NCI-H2171 (cell line): ENCODE data around the gene PREX1.

Source experiments
- DNase-seq: peaks from one replicate; lab custom pipeline; 2025; lab: John Stamatoyannopoulos, UW

Gene PREX1

DNA sequence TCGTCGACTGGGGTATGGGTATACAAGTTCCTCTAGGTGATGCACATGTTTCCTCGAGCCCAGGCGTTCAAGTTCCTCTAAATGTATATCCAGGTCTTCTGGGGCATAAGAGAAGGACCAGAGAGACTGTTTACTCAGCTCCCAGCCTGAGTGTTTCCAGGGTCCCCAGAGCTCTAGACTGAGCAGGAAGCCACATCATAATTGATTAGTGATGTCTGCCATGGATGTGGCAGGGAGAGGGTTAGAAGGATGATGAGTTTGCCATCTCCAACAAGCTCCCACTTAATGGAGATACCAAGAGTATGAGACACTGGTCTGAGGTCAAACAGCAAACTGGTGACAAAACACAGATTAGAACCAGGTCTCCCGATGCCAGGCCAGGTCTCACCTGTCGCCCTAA, 74.8 kb downstream of the PREX1 start:
- no peak for DNase-seq

GRCh38 chr20:48751871-48752270, 75.9 kb downstream of the PREX1 start:
- DNase-seq = no peak

DNA sequence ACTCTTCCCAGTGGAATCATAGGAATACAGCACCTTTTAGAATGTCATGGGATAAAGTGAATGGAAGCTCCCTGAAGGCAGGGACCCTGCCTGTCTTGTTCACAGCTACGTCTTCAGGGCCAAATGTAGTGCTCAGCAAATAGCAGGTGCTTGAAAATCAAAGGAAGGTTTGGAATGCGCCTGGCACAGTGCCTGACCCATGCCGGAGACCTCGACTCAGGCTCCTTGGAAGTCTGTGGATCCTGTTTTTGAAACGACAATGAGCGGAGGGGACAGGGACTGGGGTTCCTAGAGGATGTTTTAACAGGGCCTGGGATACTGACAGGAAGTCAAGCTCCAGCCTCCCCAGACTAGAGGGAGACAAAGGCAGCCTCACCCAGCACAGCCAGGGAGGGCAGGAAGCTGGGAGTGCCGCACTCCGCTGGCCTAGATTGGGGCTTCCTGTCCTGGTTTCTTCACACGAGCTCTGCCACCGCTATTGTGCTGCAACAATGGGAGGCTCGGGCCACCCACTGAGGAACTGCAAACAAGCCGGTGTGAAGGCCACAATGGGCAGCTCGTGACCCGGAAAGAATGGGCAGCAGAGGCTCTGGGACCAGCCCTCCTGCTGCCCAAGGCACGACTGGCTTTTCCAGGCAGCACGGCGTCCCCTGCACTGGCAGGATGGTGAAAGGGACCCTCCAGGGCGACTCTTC, 76.7 kb downstream of the PREX1 start:
- DNase-seq = no peak

- no peak for DNase-seq
These were observed 77.4 kb downstream of the PREX1 start for GRCh38 chr20:48750376-48750775.

DNA sequence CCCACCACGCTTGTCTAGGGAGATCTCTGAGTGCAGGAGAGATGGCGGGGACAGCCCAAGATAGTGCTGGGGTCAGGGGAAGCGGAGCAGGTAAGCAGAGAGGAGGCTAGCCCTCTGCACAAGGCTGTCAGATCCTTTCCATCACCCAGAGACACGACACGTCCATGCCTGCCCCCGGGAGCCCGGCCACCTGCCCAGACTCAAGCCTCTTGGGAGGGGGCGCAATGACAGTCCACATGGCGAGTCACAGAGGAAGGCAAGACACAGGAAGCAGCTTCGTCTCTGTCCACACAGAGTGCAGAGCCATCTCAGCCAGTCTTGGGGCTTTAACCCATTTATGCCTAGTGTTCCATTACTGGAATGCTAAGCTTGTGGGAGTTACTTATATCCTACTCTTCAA, 78.4 kb downstream of the PREX1 start:
- no peak for DNase-seq

DNA sequence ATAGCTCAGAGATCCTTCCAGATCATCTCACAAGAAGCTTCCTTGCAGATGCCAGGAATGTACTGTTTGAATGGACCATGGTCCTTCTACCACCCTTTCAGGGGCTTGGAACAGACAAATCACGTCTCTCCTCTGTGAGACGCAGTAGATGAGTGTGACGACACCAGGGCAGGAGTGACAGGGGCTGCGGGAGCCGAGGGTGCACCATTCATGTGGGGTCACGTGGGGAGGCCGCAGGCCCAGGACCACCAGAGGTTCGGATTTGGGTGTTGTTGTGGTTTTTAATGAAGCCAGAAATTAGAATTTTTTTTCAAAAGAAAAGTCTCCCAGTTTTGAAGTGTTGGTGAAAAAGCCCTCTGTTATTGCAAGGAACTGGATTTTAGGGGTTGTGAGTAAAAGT, 79.2 kb downstream of the PREX1 start:
- no peak for DNase-seq

DNA sequence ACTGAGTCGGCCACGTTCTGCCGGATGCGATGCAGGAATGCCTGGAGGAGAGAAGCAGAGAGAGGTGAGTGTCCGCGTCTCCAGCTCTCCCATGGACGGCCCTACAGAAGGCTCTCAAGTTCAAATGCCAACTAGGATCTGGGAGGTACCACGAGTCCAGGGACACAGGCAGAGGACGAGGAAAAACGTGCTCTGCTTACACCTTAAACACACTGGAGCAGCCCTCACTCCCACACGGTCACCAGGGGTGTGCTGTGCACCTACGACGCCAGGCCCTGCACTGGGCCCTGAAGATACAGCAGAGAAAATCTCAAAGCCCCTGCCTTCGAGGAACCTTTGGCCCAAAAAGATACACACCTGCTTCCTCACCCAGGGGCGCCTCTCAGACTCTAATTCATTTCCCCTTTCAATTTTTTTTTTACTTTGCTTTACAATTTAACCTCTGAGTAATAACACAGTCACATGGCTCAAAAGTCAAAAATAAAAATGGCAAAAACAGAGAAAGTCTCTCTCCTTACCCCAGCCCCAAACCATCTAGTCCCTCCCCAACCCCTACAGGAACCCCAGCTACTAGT, 79.9 kb downstream of the PREX1 start:
- no peak for DNase-seq

- DNase-seq = no peak
These were observed 82.5 kb downstream of the PREX1 start for GRCh38 chr20:48745330-48745729.

DNA sequence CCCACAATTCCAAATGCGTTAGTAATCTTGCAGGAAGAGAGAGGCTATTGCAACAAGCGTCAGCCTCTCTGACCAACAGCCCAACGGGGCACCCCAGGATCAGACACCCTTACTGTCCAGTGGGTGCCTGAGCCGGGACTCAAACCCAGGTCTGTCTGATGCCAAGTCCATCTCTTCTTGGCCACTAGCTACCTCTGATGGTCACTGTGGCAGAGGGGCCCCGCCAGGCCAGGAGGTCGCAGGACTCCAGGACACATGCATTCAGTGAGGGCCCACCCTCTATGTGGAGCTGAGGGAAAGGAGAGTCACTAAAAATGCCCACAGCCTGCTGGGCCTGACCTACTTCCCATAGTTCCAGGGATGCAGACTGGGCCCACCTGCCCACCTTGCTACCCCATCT, 83.3 kb downstream of the PREX1 start:
- DNase-seq = no peak

- DNase-seq = no peak
These were observed 84.0 kb downstream of the PREX1 start for GRCh38 chr20:48743807-48744206.

- DNase-seq = no peak
These were observed 84.7 kb downstream of the PREX1 start for GRCh38 chr20:48742912-48743680.

DNA sequence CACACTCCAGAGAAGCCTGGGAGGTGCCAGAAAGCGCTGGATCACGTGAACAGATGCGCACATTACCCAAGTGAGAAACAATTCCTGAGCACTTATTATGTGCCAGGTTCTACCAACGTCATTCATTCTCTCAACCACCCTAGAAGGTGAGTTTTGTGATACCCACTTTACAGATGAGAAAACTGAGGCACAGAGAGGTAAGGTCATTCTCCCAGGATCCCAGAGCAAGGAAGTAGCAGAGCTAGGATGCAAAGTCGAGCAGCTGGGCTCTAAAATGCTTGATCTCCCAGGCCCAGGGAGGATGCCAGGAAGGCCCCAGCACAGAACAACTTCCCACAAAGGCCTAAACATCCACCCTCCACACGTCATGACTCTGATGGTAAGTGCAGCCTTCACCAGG, 85.6 kb downstream of the PREX1 start:
- no peak for DNase-seq

- DNase-seq = no peak
These were observed 86.1 kb downstream of the PREX1 start for GRCh38 chr20:48741669-48742068.

GRCh38 chr20:48740712-48741111, 87.1 kb downstream of the PREX1 start:
- no peak for DNase-seq

DNA sequence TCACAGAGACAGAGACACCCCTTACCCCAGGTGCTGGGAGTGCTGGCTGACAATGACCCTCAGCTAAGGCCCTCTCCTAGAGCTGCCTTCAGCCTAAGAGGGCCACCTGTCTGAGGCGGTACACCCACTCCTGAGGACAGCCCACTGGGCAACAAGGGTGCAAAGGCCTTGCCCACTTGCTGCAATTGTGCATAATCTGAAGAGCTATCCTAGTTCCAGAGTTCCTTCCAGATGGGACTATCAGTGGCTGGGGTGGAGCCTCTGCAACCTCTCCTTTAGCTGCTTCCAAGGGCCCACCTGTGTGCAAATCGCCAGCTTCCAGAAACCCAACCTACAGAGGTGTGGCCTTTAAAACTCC, 87.5 kb downstream of the PREX1 start:
- no peak for DNase-seq

DNA sequence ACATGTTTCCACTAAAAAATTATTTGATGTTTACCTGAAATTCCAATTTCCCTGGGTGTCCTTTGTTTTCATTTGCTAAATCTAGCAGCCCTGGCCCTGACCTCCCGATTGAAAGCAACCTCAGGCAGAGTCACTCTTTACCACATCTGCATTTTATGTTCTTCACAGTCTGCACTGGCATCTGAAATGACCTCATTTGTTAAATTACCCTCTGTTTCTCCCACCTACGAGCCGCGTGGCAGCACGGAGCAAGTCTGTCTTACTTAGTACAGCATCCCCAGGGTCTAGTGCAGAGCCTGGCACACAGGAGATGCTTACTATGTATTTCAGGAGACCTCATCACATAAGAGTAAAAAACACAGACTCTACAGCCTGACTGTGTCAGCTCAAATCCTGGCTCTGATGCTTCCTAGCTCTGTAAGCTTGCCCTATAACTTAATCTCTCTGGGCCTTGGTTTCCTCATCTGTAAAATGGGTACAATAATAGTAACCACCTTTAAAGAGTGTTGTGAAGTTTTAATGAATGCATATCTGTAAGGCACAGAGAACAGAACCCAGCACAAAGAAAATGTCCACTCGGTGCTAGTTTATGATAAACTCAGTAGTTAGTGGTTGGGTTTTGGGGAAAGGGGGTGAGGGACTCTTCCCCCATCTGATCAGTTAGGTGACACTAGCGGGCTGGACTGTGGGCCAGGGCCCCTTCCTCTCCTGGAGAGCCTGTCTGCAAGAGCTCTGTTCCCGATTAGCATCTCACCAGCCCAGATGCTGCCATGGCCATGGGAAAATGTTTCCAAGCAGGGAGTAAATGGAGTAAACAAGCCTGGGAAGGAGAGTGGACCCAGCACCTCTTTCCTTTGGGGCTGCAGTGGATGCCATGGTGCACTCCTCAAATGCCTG, 88.2 kb downstream of the PREX1 start:
- no peak for DNase-seq

DNA sequence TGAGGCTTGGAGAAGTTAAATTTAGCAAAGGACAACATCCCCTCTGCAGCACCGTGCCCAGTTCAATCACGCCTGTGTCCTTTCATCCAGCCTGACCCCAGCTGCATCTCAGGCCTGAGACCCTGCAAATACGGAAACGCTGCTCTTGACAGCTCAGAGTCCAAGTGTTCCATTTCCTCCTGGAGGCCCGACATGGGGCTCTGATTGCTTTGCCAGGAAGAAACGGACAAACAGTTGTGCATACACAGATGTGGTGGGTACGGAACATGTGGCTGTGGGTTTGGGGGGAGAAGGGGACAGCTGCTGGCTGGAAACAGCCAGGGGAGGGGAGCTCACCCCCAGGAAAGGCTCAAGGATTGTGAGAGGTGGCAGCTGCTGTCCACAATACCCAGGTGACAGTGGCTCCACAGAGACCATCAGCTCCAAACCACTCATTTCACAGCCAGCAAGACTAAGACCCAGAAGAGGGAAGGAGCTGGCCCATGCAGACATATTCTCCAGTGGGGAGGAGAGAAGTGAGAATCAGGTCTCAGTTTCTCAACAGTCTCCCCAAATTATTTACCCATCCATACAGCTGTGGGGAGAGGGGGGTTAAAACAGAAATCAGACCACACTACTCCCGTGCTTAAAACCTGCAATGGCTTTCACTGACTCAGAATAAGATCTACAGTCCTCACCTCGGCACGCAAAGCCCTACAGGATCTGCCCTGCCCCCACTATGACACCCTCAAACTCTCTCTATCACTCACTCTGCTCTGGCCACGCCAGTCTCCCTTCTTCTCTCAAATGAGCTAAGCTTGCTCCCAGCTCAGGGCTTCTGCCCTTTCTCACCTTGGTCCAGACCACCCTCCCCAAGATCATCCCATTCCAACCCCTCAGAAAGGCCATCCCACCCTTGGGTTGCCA, 89.1 kb downstream of the PREX1 start:
- DNase-seq = no peak

- no peak for DNase-seq
These were observed 89.8 kb downstream of the PREX1 start for GRCh38 chr20:48738094-48738398.

GRCh38 chr20:48737434-48738093, 90.2 kb downstream of the PREX1 start:
- DNase-seq = no peak

DNA sequence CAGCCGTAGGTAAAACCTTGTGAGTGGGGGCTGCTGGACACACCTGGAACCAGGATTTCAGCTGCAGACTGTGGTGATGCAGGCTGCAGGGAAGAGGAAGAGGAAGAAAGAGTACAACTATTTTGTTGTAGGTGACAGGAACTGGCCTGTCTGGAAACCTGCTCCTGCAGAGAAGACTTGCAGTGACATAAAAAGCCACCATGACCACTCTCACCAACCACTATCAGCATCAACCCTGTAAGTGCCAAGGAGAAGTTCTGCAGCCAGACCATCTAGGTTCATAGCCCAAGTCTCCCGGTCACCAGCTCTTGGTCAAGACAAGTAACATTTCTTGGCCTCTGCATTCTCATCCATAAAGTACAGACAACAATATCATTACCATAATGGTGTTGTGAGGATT, 91.2 kb downstream of the PREX1 start:
- DNase-seq = no peak

- DNase-seq = no peak
These were observed 91.6 kb downstream of the PREX1 start for GRCh38 chr20:48736231-48736630.
